HepG2 (cell line): ENCODE results near the gene KCNAB3. TPM values are rescaled to one million over a fixed set of nuclear protein-coding genes. Genes with fewer than 3 reads are reported as not detected.
A peak's percentile ranks its signal among the peaks of the same experiment; 100 is the strongest.

Source experiments
- ARNT ChIP-seq: fragments of 450-650 bp; IDR thresholded peaks from 2 replicates; pipeline ENCODE4 v1.6.1; 2017
- EHMT2 ChIP-seq: fragments of 200-600 bp; sonication (generic); IDR thresholded peaks from 2 replicates; pipeline ENCODE4 v1.7.0; 2017; ENCODE audit warnings: antibody characterized with exemption, low read depth, low read length, borderline replicate concordance
- KDM5B ChIP-seq: sonication (generic); formaldehyde crosslinking; IDR thresholded peaks from 2 replicates; pipeline ENCODE4 v1.4.0; 2020; ENCODE audit warnings: missing genetic modification reagents, mild to moderate bottlenecking, borderline replicate concordance
- KMT2A ChIP-seq: sonication (generic); formaldehyde crosslinking; IDR thresholded peaks from 2 replicates; pipeline ENCODE4 v1.4.0; 2020; ENCODE audit warnings: missing genetic modification reagents
- SALL1 ChIP-seq: sonication (generic); formaldehyde crosslinking; IDR thresholded peaks from 2 replicates; pipeline ENCODE4 v1.8.0; 2022; ENCODE audit warnings: mild to moderate bottlenecking, missing genetic modification reagents
- SAP130 ChIP-seq: IDR thresholded peaks from 2 replicates; pipeline ENCODE4 v1.6.1; 2016; ENCODE audit warnings: low read depth
- SIN3A ChIP-seq: IDR thresholded peaks from 2 replicates; pipeline ENCODE4 v1.6.1; 2011; ENCODE audit warnings: low read depth, mild to moderate bottlenecking, control low read depth, low read length, borderline replicate concordance
- SKI ChIP-seq: fragments of 450-650 bp; IDR thresholded peaks from one replicate; pipeline ENCODE4 v1.6.1; 2018; ENCODE audit warnings: mild to moderate bottlenecking; ENCODE audit not compliant: partially characterized antibody
- STAG1 ChIP-seq: sonication (generic); formaldehyde crosslinking; IDR thresholded peaks from 2 replicates; pipeline ENCODE4 v1.4.0; 2020; ENCODE audit warnings: missing genetic modification reagents
- TEAD3 ChIP-seq: optimal IDR thresholded peaks from 2 replicates; pipeline ENCODE3; 2016; ENCODE audit warnings: borderline replicate concordance
- TFAP4 ChIP-seq: sonication (generic); IDR thresholded peaks from 2 replicates; pipeline ENCODE4 v1.6.1; 2016; ENCODE audit warnings: low read depth, borderline replicate concordance
- TSC22D2 ChIP-seq: sonication (generic); formaldehyde crosslinking; IDR thresholded peaks from 2 replicates; pipeline ENCODE4 v1.5.1; 2020; ENCODE audit warnings: missing genetic modification reagents, mild to moderate bottlenecking, borderline replicate concordance
- ZBTB26 ChIP-seq: IDR thresholded peaks from 2 replicates; pipeline ENCODE4 v1.6.1; 2016; ENCODE audit warnings: missing compliant biosample characterization, missing genetic modification reagents, borderline replicate concordance
- ZNF354B ChIP-seq: sonication (generic); formaldehyde crosslinking; IDR thresholded peaks from 2 replicates; pipeline ENCODE4 v1.8.0; 2022; ENCODE audit warnings: mild to moderate bottlenecking, missing genetic modification reagents
- ZNF530 ChIP-seq: sonication (generic); formaldehyde crosslinking; IDR thresholded peaks from 2 replicates; pipeline ENCODE4 v1.5.0; 2020; ENCODE audit warnings: low read depth, mild to moderate bottlenecking, missing genetic modification reagents
- ZNF639 ChIP-seq: conservative IDR thresholded peaks from 2 replicates; pipeline ENCODE4 v1.6.1; 2018; ENCODE audit warnings: missing genetic modification reagents
- ZNF720 ChIP-seq: sonication (generic); formaldehyde crosslinking; IDR thresholded peaks from 2 replicates; pipeline ENCODE4 v1.4.0; 2020; ENCODE audit warnings: missing genetic modification reagents
- ZSCAN29 ChIP-seq: sonication (generic); formaldehyde crosslinking; conservative IDR thresholded peaks from 2 replicates; pipeline ENCODE4 v1.4.0; 2020; ENCODE audit warnings: mild to moderate bottlenecking, missing genetic modification reagents
- polyA plus RNA-seq, 8 experiments: library from polyadenylated mRNA; depleted of rRNA in 3 of 8; stranded (reverse) in 7 of 8; unstranded in 1 of 8; fragments of >200 nt; fragmentation: Illumina TruSeq in 4 of 8; extraction: Trizol in 4 of 8; gene quantifications; 2 replicates each; pipeline versions ENCODE4 v1.2.1 to v1.2.3, GENCODE V29; 2011 to 2016; ENCODE audit warnings: low read depth in 4 of 8, missing spikeins in 1 of 8, mixed read lengths in 1 of 8; ENCODE audit not compliant: insufficient read depth in 1 of 8
- total RNA-seq, 5 experiments: library from RNA; depleted of rRNA; stranded (reverse); fragments of >200 nt; fragmentation: Illumina TruSeq; extraction: Trizol; gene quantifications; 2 replicates each; pipeline ENCODE4 v1.2.3, GENCODE V29; 2016; ENCODE audit warnings: low read depth in 1 of 5
- TF ChIP-seq, protein P1 (sequence below): sonication (generic); formaldehyde crosslinking; conservative IDR thresholded peaks from 2 replicates; pipeline ENCODE4 v1.8.0; 2022; ENCODE audit warnings: low read depth, missing genetic modification reagents
- TF ChIP-seq, protein P2 (sequence below): sonication (generic); formaldehyde crosslinking; IDR thresholded peaks from 2 replicates; pipeline ENCODE4 v1.4.0; 2020; ENCODE audit warnings: missing genetic modification reagents
- TF ChIP-seq, protein P3 (sequence below): sonication (generic); formaldehyde crosslinking; conservative IDR thresholded peaks from 2 replicates; pipeline ENCODE4 v1.4.0; 2020; ENCODE audit warnings: missing genetic modification reagents
- TF ChIP-seq, protein P4 (sequence below): sonication (generic); formaldehyde crosslinking; IDR thresholded peaks from 2 replicates; pipeline ENCODE4 v1.4.0; 2020; ENCODE audit warnings: mild to moderate bottlenecking, low read depth, missing genetic modification reagents

The KCNAB3 gene
- total and polyA plus RNA-seq, 2 of the 13 experiments (the other 11 are each of a cell fraction or from before 2014, with no cell fraction given): 0.29 to 0.88 TPM

DNA sequence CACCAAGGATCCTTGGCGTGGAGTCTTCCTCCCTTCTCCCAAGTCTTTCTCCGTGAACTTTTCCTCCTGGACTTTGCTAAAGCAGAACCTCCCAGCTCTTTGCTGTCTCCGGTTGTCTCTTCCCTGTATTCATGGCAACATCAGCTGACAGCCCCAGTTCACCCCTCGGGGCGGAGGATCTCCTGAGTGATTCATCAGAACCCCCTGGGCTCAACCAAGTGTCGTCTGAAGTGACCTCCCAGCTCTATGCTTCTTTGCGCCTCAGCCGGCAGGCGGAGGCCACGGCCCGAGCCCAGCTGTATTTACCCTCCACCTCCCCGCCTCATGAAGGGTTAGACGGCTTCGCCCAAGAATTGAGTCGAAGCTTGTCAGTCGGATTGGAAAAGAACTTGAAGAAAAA lies 3.3 kb upstream of the KCNAB3 start (continued):
- TF ChIP-seq ZNF639 (no peak), SIN3A (peak; percentile 61; the same call in 1 of the 2 replicates), ARNT (no peak), EHMT2 (no peak), TEAD3 (CRISPR knock-in tag) (no peak), ZNF354B (CRISPR knock-in tag) (no peak), TSC22D2 (no peak), ZNF720 (no peak), STAG1 (no peak), KDM5B (CRISPR knock-in tag) (no peak), KMT2A (CRISPR knock-in tag) (0 out of 2 replicates have a peak, but pooled peaks have one; percentile 35), SALL1 (CRISPR knock-in tag) (no peak), SKI (no peak), SAP130 (CRISPR knock-in tag) (peak; percentile 59), ZSCAN29 (CRISPR knock-in tag) (no peak), TFAP4 (peak; percentile 98), ZNF530 (CRISPR knock-in tag) (no peak), ZBTB26 (no peak)
- TF ChIP-seq, protein P1, sequence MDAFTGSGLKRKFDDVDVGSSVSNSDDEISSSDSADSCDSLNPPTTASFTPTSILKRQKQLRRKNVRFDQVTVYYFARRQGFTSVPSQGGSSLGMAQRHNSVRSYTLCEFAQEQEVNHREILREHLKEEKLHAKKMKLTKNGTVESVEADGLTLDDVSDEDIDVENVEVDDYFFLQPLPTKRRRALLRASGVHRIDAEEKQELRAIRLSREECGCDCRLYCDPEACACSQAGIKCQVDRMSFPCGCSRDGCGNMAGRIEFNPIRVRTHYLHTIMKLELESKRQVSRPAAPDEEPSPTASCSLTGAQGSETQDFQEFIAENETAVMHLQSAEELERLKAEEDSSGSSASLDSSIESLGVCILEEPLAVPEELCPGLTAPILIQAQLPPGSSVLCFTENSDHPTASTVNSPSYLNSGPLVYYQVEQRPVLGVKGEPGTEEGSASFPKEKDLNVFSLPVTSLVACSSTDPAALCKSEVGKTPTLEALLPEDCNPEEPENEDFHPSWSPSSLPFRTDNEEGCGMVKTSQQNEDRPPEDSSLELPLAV (CRISPR knock-in tag): no peak
- TF ChIP-seq, protein P2, sequence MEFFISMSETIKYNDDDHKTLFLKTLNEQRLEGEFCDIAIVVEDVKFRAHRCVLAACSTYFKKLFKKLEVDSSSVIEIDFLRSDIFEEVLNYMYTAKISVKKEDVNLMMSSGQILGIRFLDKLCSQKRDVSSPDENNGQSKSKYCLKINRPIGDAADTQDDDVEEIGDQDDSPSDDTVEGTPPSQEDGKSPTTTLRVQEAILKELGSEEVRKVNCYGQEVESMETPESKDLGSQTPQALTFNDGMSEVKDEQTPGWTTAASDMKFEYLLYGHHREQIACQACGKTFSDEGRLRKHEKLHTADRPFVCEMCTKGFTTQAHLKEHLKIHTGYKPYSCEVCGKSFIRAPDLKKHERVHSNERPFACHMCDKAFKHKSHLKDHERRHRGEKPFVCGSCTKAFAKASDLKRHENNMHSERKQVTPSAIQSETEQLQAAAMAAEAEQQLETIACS: no peak
- TF ChIP-seq, protein P3, sequence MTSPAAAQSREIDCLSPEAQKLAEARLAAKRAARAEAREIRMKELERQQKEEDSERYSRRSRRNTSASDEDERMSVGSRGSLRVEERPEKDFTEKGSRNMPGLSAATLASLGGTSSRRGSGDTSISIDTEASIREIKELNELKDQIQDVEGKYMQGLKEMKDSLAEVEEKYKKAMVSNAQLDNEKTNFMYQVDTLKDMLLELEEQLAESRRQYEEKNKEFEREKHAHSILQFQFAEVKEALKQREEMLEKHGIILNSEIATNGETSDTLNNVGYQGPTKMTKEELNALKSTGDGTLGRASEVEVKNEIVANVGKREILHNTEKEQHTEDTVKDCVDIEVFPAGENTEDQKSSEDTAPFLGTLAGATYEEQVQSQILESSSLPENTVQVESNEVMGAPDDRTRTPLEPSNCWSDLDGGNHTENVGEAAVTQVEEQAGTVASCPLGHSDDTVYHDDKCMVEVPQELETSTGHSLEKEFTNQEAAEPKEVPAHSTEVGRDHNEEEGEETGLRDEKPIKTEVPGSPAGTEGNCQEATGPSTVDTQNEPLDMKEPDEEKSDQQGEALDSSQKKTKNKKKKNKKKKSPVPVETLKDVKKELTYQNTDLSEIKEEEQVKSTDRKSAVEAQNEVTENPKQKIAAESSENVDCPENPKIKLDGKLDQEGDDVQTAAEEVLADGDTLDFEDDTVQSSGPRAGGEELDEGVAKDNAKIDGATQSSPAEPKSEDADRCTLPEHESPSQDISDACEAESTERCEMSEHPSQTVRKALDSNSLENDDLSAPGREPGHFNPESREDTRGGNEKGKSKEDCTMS (CRISPR knock-in tag): no peak
- TF ChIP-seq, protein P4, sequence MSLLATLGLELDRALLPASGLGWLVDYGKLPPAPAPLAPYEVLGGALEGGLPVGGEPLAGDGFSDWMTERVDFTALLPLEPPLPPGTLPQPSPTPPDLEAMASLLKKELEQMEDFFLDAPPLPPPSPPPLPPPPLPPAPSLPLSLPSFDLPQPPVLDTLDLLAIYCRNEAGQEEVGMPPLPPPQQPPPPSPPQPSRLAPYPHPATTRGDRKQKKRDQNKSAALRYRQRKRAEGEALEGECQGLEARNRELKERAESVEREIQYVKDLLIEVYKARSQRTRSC (CRISPR knock-in tag): no peak
